ENCODE data around the gene FASTKD3. TPM values are rescaled to one million over a fixed set of nuclear protein-coding genes. Genes with fewer than 3 reads are reported as not detected.

FASTKD3 gene
- total RNA-seq, 2 experiments from 2014 or later: 12.9 to 15.1 TPM

DNA sequence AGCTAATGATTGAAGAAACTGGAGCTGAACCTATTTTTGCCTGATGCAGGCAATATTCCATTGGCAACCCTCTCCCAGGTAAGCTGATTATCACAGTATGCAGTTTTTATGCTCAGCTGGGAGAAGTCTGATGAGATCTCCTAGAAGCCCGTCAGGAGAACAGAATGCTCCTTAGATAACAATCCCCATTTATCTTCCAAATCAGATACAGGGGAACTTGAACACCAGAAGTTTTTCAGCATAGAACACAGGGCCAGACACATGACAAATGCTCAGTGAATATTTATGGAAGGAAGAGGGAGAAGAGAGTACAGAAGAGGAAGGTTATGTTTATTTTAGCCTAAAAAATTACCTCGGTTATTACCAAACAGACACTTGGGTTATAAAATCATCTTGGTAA is 55.8 kb downstream of the FASTKD3 start:
- Histone ChIP-seq H3K79me2 (ENCODE audit: insufficient read depth, low read depth, low read length) (no peaks in the 10 kb centered on the region), H3K4me3 (ENCODE audit: low read depth, low read length, poor library complexity, severe bottlenecking) (no peak overlapping the region), H3K36me3 (ENCODE audit: insufficient read depth, low read length) (no peaks in the 10 kb centered on the region), H4K20me1 (ENCODE audit: insufficient read depth, low read length) (no peaks in the 10 kb centered on the region), H2AFZ (ENCODE audit: low read length) (no peak overlapping the region), H3K9me3 (ENCODE audit: low read length) (no peaks in the 10 kb centered on the region), H3K4me1 (ENCODE audit: insufficient read depth, low read length, poor library complexity, severe bottlenecking) (no peaks in the 10 kb centered on the region), H3K27ac (ENCODE audit: low read depth, low read length, poor library complexity, severe bottlenecking) (no peak overlapping the region), H3K9me2 (ENCODE audit: insufficient read depth, low read length) (no peaks in the 10 kb centered on the region), H3K4me2 (ENCODE audit: low read length) (no peak overlapping the region)
- POLR2A ChIA-PET: no interaction called here
- TF ChIP-seq, protein P1, sequence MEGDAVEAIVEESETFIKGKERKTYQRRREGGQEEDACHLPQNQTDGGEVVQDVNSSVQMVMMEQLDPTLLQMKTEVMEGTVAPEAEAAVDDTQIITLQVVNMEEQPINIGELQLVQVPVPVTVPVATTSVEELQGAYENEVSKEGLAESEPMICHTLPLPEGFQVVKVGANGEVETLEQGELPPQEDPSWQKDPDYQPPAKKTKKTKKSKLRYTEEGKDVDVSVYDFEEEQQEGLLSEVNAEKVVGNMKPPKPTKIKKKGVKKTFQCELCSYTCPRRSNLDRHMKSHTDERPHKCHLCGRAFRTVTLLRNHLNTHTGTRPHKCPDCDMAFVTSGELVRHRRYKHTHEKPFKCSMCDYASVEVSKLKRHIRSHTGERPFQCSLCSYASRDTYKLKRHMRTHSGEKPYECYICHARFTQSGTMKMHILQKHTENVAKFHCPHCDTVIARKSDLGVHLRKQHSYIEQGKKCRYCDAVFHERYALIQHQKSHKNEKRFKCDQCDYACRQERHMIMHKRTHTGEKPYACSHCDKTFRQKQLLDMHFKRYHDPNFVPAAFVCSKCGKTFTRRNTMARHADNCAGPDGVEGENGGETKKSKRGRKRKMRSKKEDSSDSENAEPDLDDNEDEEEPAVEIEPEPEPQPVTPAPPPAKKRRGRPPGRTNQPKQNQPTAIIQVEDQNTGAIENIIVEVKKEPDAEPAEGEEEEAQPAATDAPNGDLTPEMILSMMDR (conservative IDR thresholded peaks at IDR 0.05; ENCODE audit: low read length): no peak
- TF ChIP-seq EZH2phosphoT487 (IDR thresholded peaks at IDR 0.05; ENCODE audit: borderline replicate concordance, low read depth, low read length): no peak
- BruUV-seq (replicated peaks): no TSS peak
- intact Hi-C loops (cut with micrococcal nuclease; ENCODE audit: unreplicated experiment): no loop called here
- CTCF ChIA-PET (ENCODE audit: unreplicated experiment): interaction anchor here (0.6 kb wide), 1 partner anchor 157 kb away, joined by 3 read pairs; no protein-coding TSS in a partner anchor
- no peak for DNase-seq (ENCODE audit: low spot score)

DNA sequence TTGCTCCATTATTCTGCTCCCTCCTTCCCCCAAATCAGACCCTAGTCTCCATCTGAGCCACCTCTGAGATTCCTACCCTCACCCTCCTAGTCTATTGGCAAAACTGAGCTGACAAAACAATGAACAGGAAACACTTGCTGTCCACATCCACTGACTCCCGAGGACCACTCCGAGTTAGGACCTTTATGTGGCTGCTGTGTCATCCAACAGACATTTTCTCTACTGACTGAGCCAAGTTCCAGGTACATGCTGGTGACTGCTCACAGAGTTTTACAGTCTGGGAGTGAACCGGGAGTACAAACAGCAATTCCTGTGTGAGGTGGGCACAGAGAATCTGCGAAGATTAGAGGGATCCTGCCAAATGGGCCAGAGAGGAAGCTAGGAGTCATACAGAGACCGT is 57.1 kb downstream of the FASTKD3 start:
- BruUV-seq (replicated peaks): no TSS peak
- Histone ChIP-seq H4K20me1 (ENCODE audit: insufficient read depth, low read length) (no peaks in the 10 kb centered on the region), H3K27ac (ENCODE audit: low read depth, low read length, poor library complexity, severe bottlenecking) (no peak overlapping the region), H3K9me3 (ENCODE audit: low read length) (no peaks in the 10 kb centered on the region), H3K4me2 (ENCODE audit: low read length) (no peak overlapping the region), H3K36me3 (ENCODE audit: insufficient read depth, low read length) (no peaks in the 10 kb centered on the region), H3K79me2 (ENCODE audit: insufficient read depth, low read depth, low read length) (no peaks in the 10 kb centered on the region), H3K4me1 (ENCODE audit: insufficient read depth, low read length, poor library complexity, severe bottlenecking) (no peaks in the 10 kb centered on the region), H3K4me3 (ENCODE audit: low read depth, low read length, poor library complexity, severe bottlenecking) (no peak overlapping the region), H2AFZ (ENCODE audit: low read length) (no peak overlapping the region), H3K9me2 (ENCODE audit: insufficient read depth, low read length) (no peaks in the 10 kb centered on the region)
- CTCF ChIA-PET (ENCODE audit: unreplicated experiment): no interaction called here
- POLR2A ChIA-PET: interaction anchor here (0.6 kb wide), 1 partner anchor 122 kb away, joined by 3 read pairs; no protein-coding TSS in a partner anchor
- DNase-seq (ENCODE audit: low spot score): no peak
- TF ChIP-seq, protein P1 (conservative IDR thresholded peaks at IDR 0.05; ENCODE audit: low read length): no peak
- no peak for TF ChIP-seq EZH2phosphoT487 (IDR thresholded peaks at IDR 0.05; ENCODE audit: borderline replicate concordance, low read depth, low read length)
- intact Hi-C loops (cut with micrococcal nuclease; ENCODE audit: unreplicated experiment): no loop called here

Other genes starting within 250 kb of the FASTKD3 start
- not detected in 2 replicates for gene CFAP90, start 17.9 kb downstream of the FASTKD3 start, total RNA-seq (2014; rRNA removed; shearing (Covaris generic))
- gene CFAP90, start 17.9 kb downstream of the FASTKD3 start, total RNA-seq (2022): not detected in 2 replicates
- 51.9 and 68.1 TPM in 2 replicates for gene MTRR, start 117 bp upstream of the FASTKD3 start, total RNA-seq (2014; rRNA removed; shearing (Covaris generic))
- gene MTRR, start 117 bp upstream of the FASTKD3 start, total RNA-seq (2022): 67.1 and 72.6 TPM in 2 replicates

Measured in OCI-LY7 (cell line).